HG03039 (cell line): ENCODE results near the gene UVRAG.

Experiments used
- ATAC-seq: cut with Tn5 transposase; IDR thresholded peaks from one replicate; pipeline ENCODE4 v1.9.1; 2021; ENCODE audit warnings: mild to moderate bottlenecking, moderate library complexity; ENCODE audit not compliant: unreplicated experiment

Gene UVRAG

DNA sequence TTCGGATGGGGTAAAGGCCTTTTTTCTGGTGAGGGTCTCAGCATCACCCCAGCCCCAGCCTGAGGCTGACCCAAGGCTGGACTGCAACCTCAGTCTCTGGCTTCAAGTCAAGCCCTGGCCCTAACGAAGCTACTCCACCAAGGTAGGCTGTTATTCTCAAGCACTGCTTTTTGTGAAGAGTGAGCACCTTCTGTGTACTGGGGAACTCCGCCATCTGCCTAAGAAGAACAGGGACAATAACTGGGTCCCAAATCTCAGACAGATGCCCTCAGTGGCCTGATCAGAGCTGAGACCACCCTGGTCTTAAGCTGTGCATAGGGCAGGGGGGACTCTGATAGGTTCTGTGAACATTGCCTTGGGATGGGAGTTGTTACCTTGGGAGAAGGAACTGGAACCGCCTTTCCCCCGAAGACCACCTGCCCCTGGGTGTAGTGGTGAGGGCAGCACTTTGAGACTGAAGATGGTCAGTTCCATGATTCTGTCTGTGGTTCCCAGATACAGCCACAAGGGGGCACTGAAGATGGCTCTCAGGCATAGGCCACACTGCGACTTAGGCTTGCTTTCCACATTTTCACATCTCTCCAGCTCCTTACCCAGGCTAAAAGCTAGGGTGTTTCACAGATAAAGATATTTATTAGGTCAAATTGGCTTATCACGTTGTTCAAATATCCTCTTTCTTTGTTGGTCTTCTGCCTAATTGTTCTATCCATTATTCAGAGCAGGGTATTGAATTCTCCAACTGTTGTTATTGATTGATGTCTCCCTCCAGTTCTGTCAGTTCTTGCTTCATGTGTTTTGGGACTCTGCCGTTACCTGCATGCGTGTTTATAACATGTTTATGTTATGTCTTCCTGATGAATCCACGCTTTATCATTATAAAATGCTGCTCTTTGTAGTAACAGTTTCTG, 11.8 kb upstream of the UVRAG start:
- ATAC-seq, result no peak

DNA sequence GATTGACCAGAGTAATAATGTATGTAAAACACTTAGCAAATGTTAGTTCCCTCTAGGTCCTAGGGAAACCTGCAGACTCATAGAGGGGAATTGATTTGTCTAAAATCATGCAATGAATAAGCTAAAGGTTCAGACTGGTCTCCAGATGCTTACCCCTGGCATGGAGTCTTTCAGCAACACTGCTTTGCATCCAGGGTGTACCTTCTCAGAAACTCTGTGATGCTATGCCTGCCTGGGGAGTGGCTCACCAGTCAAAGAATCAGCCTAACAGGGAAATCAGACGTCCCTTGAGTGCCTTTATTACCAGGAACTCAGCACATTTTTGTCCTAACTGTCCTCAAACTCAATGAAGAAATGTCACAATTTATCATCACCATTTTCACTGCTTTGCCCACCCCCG, 5.9 kb upstream of the UVRAG start:
- no peak for ATAC-seq

DNA sequence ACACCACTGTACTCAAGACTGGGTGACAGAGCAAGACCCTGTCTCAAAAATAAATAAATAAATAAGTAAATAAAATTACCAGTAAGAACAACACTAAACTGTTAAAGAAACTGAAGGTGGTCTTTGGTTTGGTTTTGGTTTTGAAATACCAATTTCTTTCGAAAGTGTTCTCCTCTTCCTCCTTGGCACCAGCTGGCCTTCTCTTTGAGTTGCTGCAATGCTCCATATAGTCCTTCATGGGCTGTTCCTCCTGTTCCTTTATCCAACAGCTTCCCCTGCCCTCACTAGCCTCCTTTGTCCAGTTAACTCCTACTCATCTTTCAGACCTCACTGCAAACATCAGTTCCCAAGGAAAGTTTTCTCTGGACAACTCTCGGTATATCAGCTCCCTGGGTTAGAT, 5.0 kb upstream of the UVRAG start:
- ATAC-seq, result no peak

- no peak for ATAC-seq
Observed at GRCh38 chr11:75810637-75811390, 4.2 kb upstream of the UVRAG start.

- ATAC-seq, result no peak
Observed at GRCh38 chr11:75811485-75811884, 3.5 kb upstream of the UVRAG start.

DNA sequence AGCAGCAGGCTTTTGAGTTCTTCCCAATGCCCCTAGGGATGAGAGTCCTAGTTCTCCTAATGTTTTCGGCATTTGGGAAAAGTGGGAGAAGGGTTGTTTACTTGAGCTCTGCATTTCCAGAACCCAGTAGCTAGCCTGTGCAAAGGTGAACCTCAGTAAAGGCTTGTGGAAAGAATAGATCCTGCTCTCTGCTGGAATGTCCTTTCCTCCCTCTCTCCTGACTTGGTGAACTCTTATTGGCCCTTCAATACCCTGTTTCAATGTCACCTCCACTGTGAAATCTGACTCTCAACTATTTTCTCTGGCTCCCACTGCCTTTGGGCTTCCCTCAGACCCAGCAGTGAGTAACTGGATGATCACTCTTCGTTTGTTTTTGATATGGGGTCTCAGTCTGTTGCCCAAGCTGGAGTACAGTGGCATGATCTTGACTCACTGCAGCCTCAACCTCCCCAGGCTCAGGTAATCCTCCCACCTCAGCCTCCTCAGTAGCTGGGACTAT, 2.4 kb upstream of the UVRAG start:
- no peak for ATAC-seq

- no peak for ATAC-seq
Observed at GRCh38 chr11:75813124-75813523, 1.9 kb upstream of the UVRAG start.

- ATAC-seq, result no peak
Observed at GRCh38 chr11:75813622-75814039, 1.4 kb upstream of the UVRAG start.

DNA sequence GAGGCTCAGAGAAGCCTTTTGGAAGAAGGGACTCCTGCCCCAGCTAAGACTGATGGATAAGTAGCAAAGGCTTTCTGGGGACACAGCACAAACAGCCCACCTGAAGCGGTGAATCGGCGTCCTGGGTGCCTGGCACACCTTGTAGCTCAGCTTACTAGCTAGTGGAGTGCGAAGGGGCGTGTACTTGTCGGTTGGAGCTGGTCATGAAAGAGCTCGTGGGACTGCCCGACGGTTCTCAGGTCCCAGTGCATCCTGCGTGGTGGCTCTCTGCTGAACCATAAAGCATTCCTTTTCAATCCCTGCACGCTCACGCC, 690 bp upstream of the UVRAG start:
- peak; percentile 14 for ATAC-seq

GRCh38 chr11:75815345-75816168, 547 bp downstream of the UVRAG start:
- peak; percentile 17 for ATAC-seq

DNA sequence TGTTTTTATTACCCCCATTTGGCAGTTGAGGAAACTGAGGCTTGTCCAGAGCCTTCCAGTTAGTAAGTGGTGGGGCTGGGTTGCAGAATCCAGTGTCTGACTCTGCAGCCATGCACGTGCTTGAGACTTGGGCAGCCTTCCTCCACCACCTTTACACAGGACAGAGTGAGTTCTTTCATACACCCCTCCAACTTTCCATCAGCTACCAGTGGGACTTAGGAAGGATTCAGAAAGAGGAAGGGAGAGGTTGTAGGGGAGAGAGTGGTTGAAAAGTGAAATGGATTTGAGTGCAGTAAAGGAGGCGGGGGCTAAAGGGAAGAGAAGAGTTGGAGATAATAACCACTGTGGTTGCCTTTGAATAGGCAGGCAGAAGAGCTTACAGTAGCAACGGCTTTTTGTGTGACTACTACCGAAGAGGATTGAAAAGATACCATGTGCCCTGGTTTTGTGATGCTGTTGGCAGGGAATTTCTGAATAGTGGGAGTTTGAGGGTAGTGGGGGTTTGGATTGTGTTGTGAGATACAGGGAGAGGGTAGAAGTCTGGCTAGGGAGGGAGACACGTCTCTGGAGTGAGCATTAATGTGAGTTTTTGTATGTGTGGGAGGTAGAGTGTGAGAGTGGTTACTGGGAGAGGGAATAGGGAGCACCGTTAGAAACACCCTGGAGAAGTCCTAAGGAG, 1.7 kb downstream of the UVRAG start:
- no peak for ATAC-seq

DNA sequence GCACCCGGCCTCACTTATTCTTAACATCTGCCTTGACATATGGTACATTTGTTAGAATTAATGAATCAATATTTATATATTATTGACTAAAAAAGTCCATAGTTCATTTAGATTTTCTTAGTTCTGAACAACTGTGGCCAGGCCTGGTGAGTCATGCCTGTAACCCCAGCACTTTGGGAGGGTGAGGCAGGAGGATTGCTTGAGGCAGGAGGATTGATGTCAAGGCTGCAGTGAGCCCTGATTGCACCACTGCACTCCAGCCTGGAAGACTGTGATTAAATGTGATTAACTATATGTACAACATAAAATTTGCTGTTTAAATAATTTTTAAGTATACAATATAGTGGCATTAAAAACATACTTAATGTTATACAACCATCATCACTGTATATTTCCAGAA, 5.6 kb downstream of the UVRAG start:
- ATAC-seq, result no peak

- no peak for ATAC-seq
Observed at GRCh38 chr11:75821202-75821601, 6.2 kb downstream of the UVRAG start.

GRCh38 chr11:75822541-75822940, 7.5 kb downstream of the UVRAG start:
- no peak for ATAC-seq

GRCh38 chr11:75823415-75823814, 8.4 kb downstream of the UVRAG start:
- ATAC-seq, result no peak

DNA sequence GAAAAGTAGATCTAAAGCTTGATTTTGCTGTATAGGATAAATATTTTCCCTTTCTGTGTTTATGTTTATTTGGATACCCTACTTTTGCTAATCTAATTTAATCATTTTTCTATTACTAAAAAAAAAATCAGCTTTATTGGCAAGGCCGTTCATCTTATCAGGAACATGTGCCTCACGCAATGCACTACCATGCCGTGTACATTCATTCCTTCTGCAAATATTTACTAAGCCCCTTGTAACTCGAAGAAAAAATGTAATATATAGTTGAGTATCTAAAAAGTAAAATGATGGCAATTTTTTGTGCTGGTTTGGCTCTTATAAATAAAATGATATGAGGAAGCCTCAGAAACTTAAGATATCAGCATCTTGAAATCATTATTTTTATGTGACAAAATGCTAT, 8.9 kb downstream of the UVRAG start:
- ATAC-seq, result no peak

- no peak for ATAC-seq
Observed at GRCh38 chr11:75826461-75827230, 11.6 kb downstream of the UVRAG start.

GRCh38 chr11:75827562-75827961, 12.6 kb downstream of the UVRAG start:
- ATAC-seq, result no peak

DNA sequence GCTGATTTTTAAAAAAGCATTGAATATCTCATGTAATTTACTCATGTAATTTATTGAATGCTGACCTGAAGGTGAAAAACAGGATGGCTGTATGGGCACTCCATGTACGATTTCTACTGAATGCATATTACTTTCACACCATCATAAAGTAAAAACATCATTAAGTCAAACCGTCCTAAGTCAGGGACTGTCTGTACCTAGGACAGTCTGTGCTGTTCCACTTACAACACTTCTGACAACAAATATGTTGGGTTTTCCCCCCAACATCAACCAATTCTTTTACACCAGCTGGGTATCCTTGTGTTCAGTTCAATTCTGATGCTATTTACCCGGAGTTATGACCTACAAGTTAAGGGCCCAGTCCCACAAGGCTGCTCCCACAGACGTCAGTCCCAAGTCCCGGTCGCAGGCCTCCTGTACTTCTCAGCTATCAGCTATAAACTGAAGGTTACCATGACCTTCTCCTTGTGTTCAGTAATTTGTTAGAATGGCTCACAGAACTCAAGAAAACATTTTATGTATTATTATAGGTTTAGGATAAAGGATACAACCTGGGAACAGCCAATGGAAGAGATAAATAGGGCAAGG, 17.0 kb downstream of the UVRAG start:
- ATAC-seq, result no peak

DNA sequence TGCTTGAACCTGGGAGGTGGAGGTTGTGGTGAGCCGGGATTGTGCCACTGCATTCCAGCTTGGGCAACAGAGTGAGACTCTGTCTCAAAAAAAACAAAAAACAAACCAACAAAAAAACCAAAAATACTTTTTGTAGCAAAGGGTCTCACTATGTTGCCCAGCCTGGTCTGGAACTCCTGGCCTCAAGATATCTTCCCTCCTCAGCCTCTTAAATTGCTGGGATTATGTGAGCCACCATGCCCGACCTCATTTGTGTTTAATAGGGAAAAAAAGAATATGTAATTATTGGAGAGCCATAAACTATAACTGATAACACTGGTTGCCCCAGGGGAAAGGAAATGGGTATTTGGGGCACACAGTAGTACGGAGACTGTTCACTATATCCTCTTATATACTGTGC, 19.7 kb downstream of the UVRAG start:
- ATAC-seq, result no peak
